ENCODE data around the gene GAGE2A.
"Not testable (repeated sequence)": the region's sequence is repeated elsewhere in the genome, so short reads cannot be mapped to it uniquely, and the experiment has no call there.

- not testable (repeated sequence) for TF ChIP-seq GLIS3, ZC3H10 (CRISPR knock-in tag; IDR thresholded peaks at IDR 0.05)
- TF ChIP-seq, protein P1, sequence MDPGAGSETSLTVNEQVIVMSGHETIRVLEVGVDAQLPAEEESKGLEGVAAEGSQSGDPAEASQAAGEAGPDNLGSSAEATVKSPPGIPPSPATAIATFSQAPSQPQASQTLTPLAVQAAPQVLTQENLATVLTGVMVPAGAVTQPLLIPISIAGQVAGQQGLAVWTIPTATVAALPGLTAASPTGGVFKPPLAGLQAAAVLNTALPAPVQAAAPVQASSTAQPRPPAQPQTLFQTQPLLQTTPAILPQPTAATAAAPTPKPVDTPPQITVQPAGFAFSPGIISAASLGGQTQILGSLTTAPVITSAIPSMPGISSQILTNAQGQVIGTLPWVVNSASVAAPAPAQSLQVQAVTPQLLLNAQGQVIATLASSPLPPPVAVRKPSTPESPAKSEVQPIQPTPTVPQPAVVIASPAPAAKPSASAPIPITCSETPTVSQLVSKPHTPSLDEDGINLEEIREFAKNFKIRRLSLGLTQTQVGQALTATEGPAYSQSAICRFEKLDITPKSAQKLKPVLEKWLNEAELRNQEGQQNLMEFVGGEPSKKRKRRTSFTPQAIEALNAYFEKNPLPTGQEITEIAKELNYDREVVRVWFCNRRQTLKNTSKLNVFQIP (CRISPR knock-in tag; IDR thresholded peaks at IDR 0.05; ENCODE audit: borderline replicate concordance, low read depth): not testable (repeated sequence)
These were observed 9.6 kb upstream of the GAGE2A start, which contains the start of gene GAGE12H for GRCh38 chrX:49579649-49580048.

Measured in SK-N-SH treated with all-trans-retinoic acid at 6 μM for 48 hours (cell line).